Loucy (cell line): ENCODE measurements around the gene CCZ1.
"Not testable (repeated sequence)": the region's sequence is repeated elsewhere in the genome, so short reads cannot be mapped to it uniquely, and the experiment has no call there.

Experiments
- H2AFZ ChIP-seq: fragments of 200-600 bp; sonication (generic); 2 replicates; pipeline ENCODE4 v1.6.0; 2016; ENCODE audit warnings: antibody characterized with exemption, mild to moderate bottlenecking, low read length, moderate library complexity
- H3F3A ChIP-seq: fragments of 200-600 bp; 2 replicates; pipeline ENCODE4 v1.6.0; 2016; ENCODE audit warnings: antibody characterized with exemption, low read depth, mild to moderate bottlenecking
- H3K27me3 ChIP-seq: fragments of 200-600 bp; sonication (generic); 2 replicates; pipeline ENCODE4 v1.6.1; 2014; ENCODE audit warnings: low read length, mild to moderate bottlenecking; ENCODE audit not compliant: insufficient read depth, poor library complexity, severe bottlenecking
- H3K36me3 ChIP-seq: fragments of 200-600 bp; sonication (generic); 2 replicates; pipeline ENCODE4 v1.6.1; 2016; ENCODE audit warnings: low read length; ENCODE audit not compliant: insufficient read depth
- H3K4me1 ChIP-seq: fragments of 200-600 bp; sonication (generic); 2 replicates; pipeline ENCODE4 v1.5.1; 2014; ENCODE audit warnings: low read length, mild to moderate bottlenecking; ENCODE audit not compliant: insufficient read depth, poor library complexity, severe bottlenecking
- H3K4me2 ChIP-seq: fragments of 200-600 bp; sonication (generic); 2 replicates; pipeline ENCODE4 v1.6.0; 2014; ENCODE audit warnings: antibody characterized with exemption, low read length, low read depth, mild to moderate bottlenecking; ENCODE audit not compliant: poor library complexity, severe bottlenecking
- H3K4me3 ChIP-seq: fragments of 200-600 bp; sonication (generic); 2 replicates; pipeline ENCODE4 v1.5.1; 2014; ENCODE audit warnings: low read length, mild to moderate bottlenecking, mixed read lengths; ENCODE audit not compliant: poor library complexity, severe bottlenecking
- H3K79me2 ChIP-seq: fragments of 200-600 bp; sonication (generic); 2 replicates; pipeline ENCODE4 v1.6.1; 2014; ENCODE audit warnings: low read length; ENCODE audit not compliant: insufficient read depth
- H3K9ac ChIP-seq: fragments of 200-600 bp; sonication (generic); 2 replicates; pipeline ENCODE4 v1.6.0; 2014; ENCODE audit warnings: mild to moderate bottlenecking, low read depth, low read length, moderate library complexity; ENCODE audit not compliant: poor library complexity, severe bottlenecking
- H3K9me2 ChIP-seq: fragments of 200-600 bp; sonication (generic); replicated peaks from 2 replicates; pipeline ENCODE4 v1.6.1; 2016; ENCODE audit warnings: low read depth, low read length, mixed read lengths
- H3K9me3 ChIP-seq: fragments of 200-600 bp; sonication (generic); 2 replicates; pipeline ENCODE4 v1.6.1; 2014; ENCODE audit warnings: mild to moderate bottlenecking, antibody characterized with exemption, low read length, low read depth; ENCODE audit not compliant: insufficient read depth
- H4K20me1 ChIP-seq: fragments of 200-600 bp; sonication (generic); 2 replicates; pipeline ENCODE4 v1.6.0; 2014; ENCODE audit warnings: antibody characterized with exemption, low read length, mild to moderate bottlenecking; ENCODE audit not compliant: insufficient read depth, poor library complexity, severe bottlenecking

Gene CCZ1

DNA sequence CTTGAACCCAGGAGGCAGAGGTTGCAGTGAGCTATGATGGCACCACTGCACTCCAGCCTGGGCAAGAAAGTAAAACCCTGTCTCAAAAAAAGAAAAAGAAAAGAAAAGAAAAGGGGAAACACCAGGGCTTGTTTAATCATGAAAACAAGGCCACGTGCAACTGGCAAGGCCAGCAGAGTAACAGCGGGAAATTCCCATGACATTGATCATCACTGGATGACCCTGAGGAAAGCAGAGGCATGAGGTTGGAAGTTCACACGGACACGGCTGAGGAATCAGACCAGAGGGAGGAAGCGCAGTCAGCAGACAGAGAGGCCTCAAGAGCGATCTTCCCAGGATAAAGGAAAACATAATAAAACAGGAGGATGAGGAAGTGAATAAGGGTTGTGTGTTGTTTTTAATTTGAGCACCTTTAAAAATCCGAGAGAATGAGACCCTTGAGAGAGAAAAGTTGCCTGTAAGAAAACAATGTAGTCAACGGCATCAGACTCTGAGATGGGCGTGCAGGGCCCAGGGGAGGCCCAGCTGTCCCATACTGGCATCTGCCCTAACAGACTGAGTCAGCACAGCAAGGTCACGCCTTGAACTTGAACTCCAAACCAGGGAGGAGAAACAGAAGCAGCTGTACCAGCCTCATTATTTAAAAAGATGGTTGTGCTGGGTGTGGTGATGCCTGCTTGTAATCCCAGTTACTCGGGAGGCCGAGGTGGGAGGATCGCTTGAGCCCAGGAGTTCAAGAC, 33.5 kb downstream of the CCZ1 start:
- not testable (repeated sequence) for H3K36me3 ChIP-seq, H3K4me2 ChIP-seq, H3K4me1 ChIP-seq, H2AFZ ChIP-seq, H3K79me2 ChIP-seq, H3K9me2 ChIP-seq, H3F3A ChIP-seq, H3K9ac ChIP-seq, H3K4me3 ChIP-seq, H3K9me3 ChIP-seq, H3K27me3 ChIP-seq, H4K20me1 ChIP-seq

- H3K9ac ChIP-seq, H3K27me3 ChIP-seq, H4K20me1 ChIP-seq, H3K79me2 ChIP-seq, H3K9me3 ChIP-seq, H3K4me1 ChIP-seq, H3F3A ChIP-seq, H3K4me2 ChIP-seq, H3K36me3 ChIP-seq, H3K4me3 ChIP-seq, H2AFZ ChIP-seq, H3K9me2 ChIP-seq: not testable (repeated sequence)
Observed at GRCh38 chr7:5934945-5935450, 36.5 kb downstream of the CCZ1 start.

DNA sequence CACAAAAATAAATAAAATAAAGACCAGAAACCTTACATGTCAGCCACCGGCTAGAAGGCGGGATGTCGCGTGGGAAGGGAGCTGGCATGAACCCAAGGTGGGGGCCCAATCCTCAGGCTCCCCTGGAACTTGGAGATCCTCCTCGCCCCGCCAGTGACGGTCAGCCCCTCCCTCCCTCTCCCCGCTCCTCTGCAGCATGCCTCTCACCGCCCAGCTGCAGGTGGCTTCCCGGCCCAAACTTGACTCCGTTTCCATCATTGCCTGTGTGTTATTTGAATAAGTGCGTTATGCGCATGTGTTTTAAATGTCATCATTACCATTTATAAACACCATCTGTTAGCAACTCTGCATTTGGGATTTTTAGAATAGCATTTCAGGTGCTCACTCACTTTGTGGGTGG, 64.7 kb downstream of the CCZ1 start:
- not testable (repeated sequence) for H3K9ac ChIP-seq, H3K9me2 ChIP-seq, H2AFZ ChIP-seq, H3K4me2 ChIP-seq, H3K79me2 ChIP-seq, H3K4me3 ChIP-seq, H3K27me3 ChIP-seq, H3K4me1 ChIP-seq, H4K20me1 ChIP-seq, H3F3A ChIP-seq, H3K36me3 ChIP-seq, H3K9me3 ChIP-seq

- not testable (repeated sequence) for H3K79me2 ChIP-seq, H3K27me3 ChIP-seq, H3K9ac ChIP-seq, H3K4me1 ChIP-seq, H3K9me2 ChIP-seq, H3K9me3 ChIP-seq, H3K4me3 ChIP-seq, H2AFZ ChIP-seq, H3K4me2 ChIP-seq, H3K36me3 ChIP-seq, H3F3A ChIP-seq, H4K20me1 ChIP-seq
Observed at GRCh38 chr7:5963810-5964209, 65.3 kb downstream of the CCZ1 start.

- H3K79me2 ChIP-seq, H4K20me1 ChIP-seq, H3K9ac ChIP-seq, H3K4me3 ChIP-seq, H2AFZ ChIP-seq, H3K36me3 ChIP-seq, H3F3A ChIP-seq, H3K27me3 ChIP-seq, H3K4me2 ChIP-seq, H3K9me2 ChIP-seq, H3K9me3 ChIP-seq, H3K4me1 ChIP-seq: not testable (repeated sequence)
Observed at GRCh38 chr7:5970347-5970911, 71.9 kb downstream of the CCZ1 start, which contains the start of gene RSPH10B. TSS of gene RSPH10B (minus strand) at chr7:5970689. CDS start at chr7:5967116, 3,573 bp downstream.

DNA sequence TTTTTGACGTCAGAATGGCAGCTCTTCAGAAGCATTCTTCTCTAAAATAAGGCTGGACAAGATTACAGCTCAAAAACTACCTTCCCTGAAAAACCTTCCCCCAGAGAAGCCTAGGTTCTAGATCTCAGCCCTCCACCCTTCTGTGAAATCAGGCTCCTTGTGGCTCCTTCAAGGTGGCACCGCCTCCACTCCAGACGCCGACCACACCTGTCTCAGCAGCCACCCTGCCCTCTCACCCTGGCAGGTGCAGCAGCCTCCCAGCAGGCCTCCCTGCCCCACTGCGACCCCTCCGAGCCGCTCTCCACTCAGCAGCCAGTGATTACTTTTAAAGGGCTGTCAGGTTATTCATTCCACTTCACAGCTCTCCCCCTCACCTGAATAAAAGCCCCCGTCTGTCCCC, 75.0 kb downstream of the CCZ1 start:
- not testable (repeated sequence) for H3K9ac ChIP-seq, H3K9me2 ChIP-seq, H3F3A ChIP-seq, H3K27me3 ChIP-seq, H4K20me1 ChIP-seq, H3K36me3 ChIP-seq, H3K4me2 ChIP-seq, H3K4me3 ChIP-seq, H3K9me3 ChIP-seq, H2AFZ ChIP-seq, H3K79me2 ChIP-seq, H3K4me1 ChIP-seq
